HepG2 (cell line): ENCODE data around the gene PRM3. TPM values are rescaled to one million over a fixed set of nuclear protein-coding genes. Genes with fewer than 3 reads are reported as not detected.

Experiments used
- AGO1 ChIP-seq: fragments of 200-400 bp; formaldehyde crosslinking; IDR thresholded peaks from 2 replicates; pipeline ENCODE4 v1.6.1; 2017; ENCODE audit warnings: mild to moderate bottlenecking, low read depth, low read length, moderate library complexity; ENCODE audit not compliant: poor library complexity, severe bottlenecking
- ARID2 ChIP-seq: sonication (generic); formaldehyde crosslinking; IDR thresholded peaks from 2 replicates; pipeline ENCODE4 v1.8.1; 2022; ENCODE audit warnings: mild to moderate bottlenecking, missing genetic modification reagents, borderline replicate concordance
- CEBPB ChIP-seq: IDR thresholded peaks from 2 replicates; pipeline ENCODE4 v1.6.1; 2011; ENCODE audit warnings: low read depth, low read length, improper control_type of control experiment, borderline replicate concordance
- ERF ChIP-seq: IDR thresholded peaks from 2 replicates; pipeline ENCODE4 v1.6.1; 2018; ENCODE audit warnings: missing biosample characterization, missing genetic modification reagents
- FOSL1 ChIP-seq: sonication (generic); formaldehyde crosslinking; IDR thresholded peaks from 2 replicates; pipeline ENCODE4 v1.9.0; 2021; ENCODE audit warnings: missing genetic modification reagents, borderline replicate concordance
- FOXM1 ChIP-seq: sonication (generic); formaldehyde crosslinking; IDR thresholded peaks from 2 replicates; pipeline ENCODE4 v1.5.0; 2020; ENCODE audit warnings: missing genetic modification reagents
- HHEX ChIP-seq: IDR thresholded peaks from 2 replicates; pipeline ENCODE4 v1.6.1; 2016; ENCODE audit warnings: control low read depth
- KDM1A ChIP-seq: IDR thresholded peaks from 2 replicates; pipeline ENCODE4 v1.6.1; 2016; ENCODE audit warnings: missing compliant biosample characterization
- MIER2 ChIP-seq: IDR thresholded peaks from 2 replicates; pipeline ENCODE4 v1.6.1; 2016; ENCODE audit warnings: missing biosample characterization, missing genetic modification reagents
- MLLT10 ChIP-seq: sonication (generic); formaldehyde crosslinking; IDR thresholded peaks from 2 replicates; pipeline ENCODE4 v1.4.0; 2020; ENCODE audit warnings: missing genetic modification reagents
- SMAD3 ChIP-seq: sonication (generic); formaldehyde crosslinking; IDR thresholded peaks from 2 replicates; pipeline ENCODE4 v1.4.0; 2020; ENCODE audit warnings: missing genetic modification reagents
- SP5 ChIP-seq: IDR thresholded peaks from 2 replicates; pipeline ENCODE4 v1.6.1; 2016; ENCODE audit warnings: low read depth, borderline replicate concordance
- SSRP1 ChIP-seq: IDR thresholded peaks from 2 replicates; pipeline ENCODE4 v1.6.1; 2016; ENCODE audit warnings: control low read depth
- THAP11 ChIP-seq: IDR thresholded peaks from 2 replicates; pipeline ENCODE4 v1.6.1; 2016; ENCODE audit warnings: missing biosample characterization, missing genetic modification reagents
- ZNF124 ChIP-seq: sonication (generic); formaldehyde crosslinking; IDR thresholded peaks from 2 replicates; pipeline ENCODE4 v1.4.0; 2020; ENCODE audit warnings: missing genetic modification reagents
- ZNF24 ChIP-seq: fragments of 450-650 bp; IDR thresholded peaks from 2 replicates; pipeline ENCODE4 v1.6.1; 2017; ENCODE audit warnings: antibody characterized with exemption, mild to moderate bottlenecking
- ZNF256 ChIP-seq: sonication (generic); formaldehyde crosslinking; conservative IDR thresholded peaks from 2 replicates; pipeline ENCODE4 v1.4.0; 2020; ENCODE audit warnings: missing genetic modification reagents
- ZNF296 ChIP-seq: sonication (generic); formaldehyde crosslinking; conservative IDR thresholded peaks from 2 replicates; pipeline ENCODE4 v1.5.0; 2020; ENCODE audit warnings: mild to moderate bottlenecking, missing genetic modification reagents
- ZNF607 ChIP-seq: sonication (generic); formaldehyde crosslinking; IDR thresholded peaks from 2 replicates; pipeline ENCODE4 v1.5.1; 2020; ENCODE audit warnings: missing genetic modification reagents, mild to moderate bottlenecking, borderline replicate concordance
- ZNF724P ChIP-seq: sonication (generic); formaldehyde crosslinking; IDR thresholded peaks from 2 replicates; pipeline ENCODE4 v1.8.0; 2022; ENCODE audit warnings: missing genetic modification reagents, borderline replicate concordance
- ZNF776 ChIP-seq: sonication (generic); formaldehyde crosslinking; IDR thresholded peaks from 2 replicates; pipeline ENCODE4 v1.4.0; 2020; ENCODE audit warnings: mild to moderate bottlenecking, missing genetic modification reagents
- ZNF782 ChIP-seq: sonication (generic); formaldehyde crosslinking; IDR thresholded peaks from 2 replicates; pipeline ENCODE4 v1.4.0; 2020; ENCODE audit warnings: missing genetic modification reagents, mild to moderate bottlenecking, borderline replicate concordance
- ZSCAN30 ChIP-seq: sonication (generic); formaldehyde crosslinking; IDR thresholded peaks from 2 replicates; pipeline ENCODE4 v1.5.0; 2020; ENCODE audit warnings: mild to moderate bottlenecking, missing genetic modification reagents
- polyA plus RNA-seq, 8 experiments: library from polyadenylated mRNA; depleted of rRNA in 3 of 8; stranded (reverse) in 7 of 8; unstranded in 1 of 8; fragments of >200 nt; fragmentation: Illumina TruSeq in 4 of 8; extraction: Trizol in 4 of 8; gene quantifications; 2 replicates each; pipeline versions ENCODE4 v1.2.1 to v1.2.3, GENCODE V29; 2011 to 2016; ENCODE audit warnings: low read depth in 4 of 8, missing spikeins in 1 of 8, mixed read lengths in 1 of 8; ENCODE audit not compliant: insufficient read depth in 1 of 8
- total RNA-seq, 5 experiments: library from RNA; depleted of rRNA; stranded (reverse); fragments of >200 nt; fragmentation: Illumina TruSeq; extraction: Trizol; gene quantifications; 2 replicates each; pipeline ENCODE4 v1.2.3, GENCODE V29; 2016; ENCODE audit warnings: low read depth in 1 of 5
- TF ChIP-seq, protein P1 (sequence below): sonication (generic); formaldehyde crosslinking; IDR thresholded peaks from 2 replicates; pipeline ENCODE4 v1.4.0; 2020; ENCODE audit warnings: missing genetic modification reagents, low read depth, mild to moderate bottlenecking, borderline replicate concordance
- TF ChIP-seq, protein P2 (sequence below): sonication (generic); formaldehyde crosslinking; IDR thresholded peaks from 2 replicates; pipeline ENCODE4 v1.5.0; 2020; ENCODE audit warnings: missing genetic modification reagents
- TF ChIP-seq, protein P3 (sequence below): sonication (generic); formaldehyde crosslinking; IDR thresholded peaks from 2 replicates; pipeline ENCODE4 v1.4.0; 2020; ENCODE audit warnings: mild to moderate bottlenecking, missing genetic modification reagents
- TF ChIP-seq, protein P4 (sequence below): sonication (generic); IDR thresholded peaks from 2 replicates; pipeline ENCODE4 v1.6.1; 2016; ENCODE audit warnings: low read depth, borderline replicate concordance

The PRM3 gene
- total and polyA plus RNA-seq, 2 of the 13 experiments (the other 11 are each of a cell fraction or from before 2014, with no cell fraction given), result not detected

DNA sequence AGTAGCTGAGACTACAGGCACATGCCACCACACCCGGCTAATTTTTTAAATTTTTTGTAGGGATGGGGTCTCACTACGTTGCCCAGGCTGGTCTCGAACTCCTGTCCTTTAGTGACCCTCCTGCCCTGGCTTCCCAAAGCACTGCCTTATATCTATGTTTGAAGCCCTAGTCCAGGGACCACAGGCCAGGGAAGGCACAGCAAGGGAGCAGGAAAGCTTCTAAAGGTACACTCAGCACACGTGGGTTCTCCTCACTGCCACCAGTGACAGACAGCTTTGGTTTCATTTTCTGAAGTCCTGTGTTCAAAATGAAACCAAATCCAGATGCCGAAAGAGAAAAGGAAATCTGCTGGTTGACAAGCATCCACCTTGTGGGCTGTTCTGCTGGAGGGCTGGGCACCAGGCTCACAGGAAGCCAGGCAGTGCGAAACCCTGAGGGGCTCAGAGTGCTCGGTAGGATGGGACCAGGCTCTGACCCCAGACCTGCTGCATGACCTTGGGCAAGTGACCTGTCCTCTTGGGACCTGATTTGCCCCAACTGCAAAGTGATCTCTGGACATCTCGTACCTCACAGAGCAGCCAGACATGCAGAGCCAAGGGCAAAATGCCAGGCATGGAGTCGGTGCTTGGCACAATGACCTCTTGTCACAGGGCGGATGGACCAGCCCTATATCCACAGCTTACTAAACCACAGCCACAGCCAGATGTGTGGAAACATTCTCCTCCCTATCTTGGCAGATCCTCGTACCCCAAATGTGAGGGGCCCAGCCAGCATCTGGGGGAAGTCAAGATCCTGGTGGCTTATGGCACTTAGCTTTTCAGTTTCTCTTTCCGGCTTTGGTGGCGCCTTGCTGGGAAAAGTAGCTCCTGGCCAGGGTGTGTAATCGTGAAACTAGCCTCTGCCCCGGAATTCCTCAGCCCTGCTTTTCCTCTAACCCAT is 14.6 kb downstream of the PRM3 start (continued):
- TF ChIP-seq, protein P1, sequence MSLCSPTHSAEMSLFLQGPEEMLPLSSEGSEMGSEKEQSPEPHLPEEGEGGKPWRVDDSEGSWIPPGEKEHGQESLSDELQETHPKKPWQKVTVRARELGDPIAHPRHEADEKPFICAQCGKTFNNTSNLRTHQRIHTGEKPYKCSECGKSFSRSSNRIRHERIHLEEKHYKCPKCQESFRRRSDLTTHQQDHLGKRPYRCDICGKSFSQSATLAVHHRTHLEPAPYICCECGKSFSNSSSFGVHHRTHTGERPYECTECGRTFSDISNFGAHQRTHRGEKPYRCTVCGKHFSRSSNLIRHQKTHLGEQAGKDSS, result peak; percentile 64; the same call in 1 of the 2 replicates
- TF ChIP-seq, protein P2, sequence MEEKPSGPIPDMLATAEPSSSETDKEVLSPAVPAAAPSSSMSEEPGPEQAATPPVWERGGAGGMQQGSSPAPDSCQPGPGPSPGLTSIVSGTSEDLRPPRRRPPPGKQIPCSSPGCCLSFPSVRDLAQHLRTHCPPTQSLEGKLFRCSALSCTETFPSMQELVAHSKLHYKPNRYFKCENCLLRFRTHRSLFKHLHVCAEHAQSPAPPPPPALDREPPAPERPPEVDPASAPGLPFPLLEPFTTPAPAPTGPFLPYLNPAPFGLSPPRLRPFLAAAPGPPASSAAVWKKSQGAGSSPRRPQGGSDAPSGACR, result peak; percentile 34; the same call in 1 of the 2 replicates
- TF ChIP-seq HHEX (CRISPR knock-in tag), result no peak
- no peak for TF ChIP-seq FOXM1 (CRISPR knock-in tag)
- TF ChIP-seq, protein P3, sequence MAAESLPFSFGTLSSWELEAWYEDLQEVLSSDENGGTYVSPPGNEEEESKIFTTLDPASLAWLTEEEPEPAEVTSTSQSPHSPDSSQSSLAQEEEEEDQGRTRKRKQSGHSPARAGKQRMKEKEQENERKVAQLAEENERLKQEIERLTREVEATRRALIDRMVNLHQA (CRISPR knock-in tag), result no peak
- TF ChIP-seq ZSCAN30 (CRISPR knock-in tag), result no peak
- TF ChIP-seq FOSL1 (CRISPR knock-in tag), result no peak
- 0 out of 2 replicates have a peak, but pooled peaks have one; percentile 3 for TF ChIP-seq ZNF782 (CRISPR knock-in tag)
- TF ChIP-seq ZNF24, result no peak
- TF ChIP-seq MIER2 (CRISPR knock-in tag), result no peak
- no peak for TF ChIP-seq ZNF256 (CRISPR knock-in tag)
- peak; percentile 22 for TF ChIP-seq AGO1
- no peak for TF ChIP-seq ARID2
- peak; percentile 67; the same call in 1 of the 2 replicates for TF ChIP-seq KDM1A
- no peak; the same call in 1 of the 2 replicates for TF ChIP-seq THAP11 (CRISPR knock-in tag)
- TF ChIP-seq MLLT10, result no peak
- TF ChIP-seq ZNF124, result no peak
- 0 out of 2 replicates have a peak, but pooled peaks have one; percentile 69 for TF ChIP-seq ZNF607 (CRISPR knock-in tag)
- 0 out of 2 replicates have a peak, but pooled peaks have one; percentile 33 for TF ChIP-seq SP5
- peak; percentile 58; the same call in 1 of the 2 replicates for TF ChIP-seq ZNF296 (CRISPR knock-in tag)
- peak; percentile 29; the same call in 1 of the 2 replicates for TF ChIP-seq SMAD3 (CRISPR knock-in tag)
- no peak for TF ChIP-seq ZNF724P (CRISPR knock-in tag)
- 0 out of 2 replicates have a peak, but pooled peaks have one; percentile 59 for TF ChIP-seq ZNF776
- TF ChIP-seq, protein P4, sequence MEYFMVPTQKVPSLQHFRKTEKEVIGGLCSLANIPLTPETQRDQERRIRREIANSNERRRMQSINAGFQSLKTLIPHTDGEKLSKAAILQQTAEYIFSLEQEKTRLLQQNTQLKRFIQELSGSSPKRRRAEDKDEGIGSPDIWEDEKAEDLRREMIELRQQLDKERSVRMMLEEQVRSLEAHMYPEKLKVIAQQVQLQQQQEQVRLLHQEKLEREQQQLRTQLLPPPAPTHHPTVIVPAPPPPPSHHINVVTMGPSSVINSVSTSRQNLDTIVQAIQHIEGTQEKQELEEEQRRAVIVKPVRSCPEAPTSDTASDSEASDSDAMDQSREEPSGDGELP, result peak; percentile 19; the same call in 1 of the 2 replicates
- peak; percentile 52; the same call in 1 of the 2 replicates for TF ChIP-seq ERF (CRISPR knock-in tag)
- TF ChIP-seq CEBPB, result no peak
- TF ChIP-seq SSRP1 (CRISPR knock-in tag), result no peak; the same call in 1 of the 2 replicates
